Left lung (tissue), 10 donors: Measurements from ENCODE around the gene TTC39A. TPM values are rescaled to one million over a fixed set of nuclear protein-coding genes. Genes with fewer than 3 reads are reported as not detected.

Source experiments
- ATAC-seq: fragments of 200-7000 bp; cut with Tn5 transposase; one replicate; pipeline ENCODE4 v1.9.1; 2020; ENCODE audit warnings: moderate library complexity
- DNase-seq, 4 donors: peaks; one replicate each; pipeline ENCODE4 v3.0.0-alpha.2; 2013 to 2020
- H3K27ac ChIP-seq, 2 donors: fragments of 200-600 bp; sonication (generic) in 1 of 2; one replicate each; pipeline versions ENCODE4 v1.5.0 to v1.8.0; 2020 to 2021
- H3K27me3 ChIP-seq, 2 donors: fragments of 200-600 bp; sonication (generic) in 1 of 2; one replicate each; pipeline versions ENCODE4 v1.5.0 to v1.8.0; 2020 to 2021
- H3K36me3 ChIP-seq, 2 donors: fragments of 200-600 bp; sonication (generic) in 1 of 2; one replicate each; pipeline versions ENCODE4 v1.5.0 to v1.8.0; 2020 to 2021
- H3K4me1 ChIP-seq, 2 donors: fragments of 200-600 bp; one replicate each; pipeline ENCODE4 v1.8.0; 2021
- H3K4me3 ChIP-seq, 2 donors: fragments of 200-600 bp; sonication (generic) in 1 of 2; one replicate each; pipeline versions ENCODE4 v1.5.0 to v1.8.0; 2020 to 2021; ENCODE audit warnings: mild to moderate bottlenecking in 1 of 2
- H3K9me3 ChIP-seq, 2 donors: fragments of 200-600 bp; sonication (generic) in 1 of 2; one replicate each; pipeline versions ENCODE4 v1.5.0 to v1.8.0; 2020 to 2021
- intact Hi-C, 2 donors: fragments of 100-400 bp; cut with DNase I; formaldehyde crosslinking; loops; one replicate each; pipeline versions ENCODE4 v1.11.2 to v1.14.2; 2022
- polyA plus RNA-seq, 6 donors: library from polyadenylated mRNA; unstranded; fragments of 120-200 nt; gene quantifications; one replicate each; pipeline ENCODE4 v1.2.1, GENCODE V29; 2013; ENCODE audit not compliant: insufficient read length in 6 of 6
- total RNA-seq, 2 donors: library from RNA; stranded (reverse); fragmentation: NEBNext Ultra II Directional; extraction: Animal tissue kit (Norgen Biotek cat#: 25700); gene quantifications; one replicate each; pipeline ENCODE4 v1.2.1, GENCODE V29; 2021
- TF ChIP-seq, protein P1 (sequence below), 2 donors: fragments of 200-600 bp; sonication (generic) in 1 of 2; IDR thresholded peaks; one replicate each; pipeline versions ENCODE4 v1.5.0 to v1.8.0; 2021; ENCODE audit warnings: antibody characterized with exemption in 2 of 2
- donor health status: DM: no; HTN: yes; CAD: no.
- donor health status: DM: no; HTN: no; CAD: no.

The TTC39A gene
- total and polyA plus RNA-seq, 8 donors = 8.0 to 44.6 (median 10.9) TPM

GRCh38 chr1:51249445-51249844 is 80.9 kb downstream of the TTC39A start:
- ATAC-seq (no peak), DNase-seq (no peak)
- intact Hi-C loops = no loop called here
- H3K4me1 ChIP-seq = peaks cover 0 to 53% of the 10 kb centered on the region in 2 donors
- TF ChIP-seq, protein P1, sequence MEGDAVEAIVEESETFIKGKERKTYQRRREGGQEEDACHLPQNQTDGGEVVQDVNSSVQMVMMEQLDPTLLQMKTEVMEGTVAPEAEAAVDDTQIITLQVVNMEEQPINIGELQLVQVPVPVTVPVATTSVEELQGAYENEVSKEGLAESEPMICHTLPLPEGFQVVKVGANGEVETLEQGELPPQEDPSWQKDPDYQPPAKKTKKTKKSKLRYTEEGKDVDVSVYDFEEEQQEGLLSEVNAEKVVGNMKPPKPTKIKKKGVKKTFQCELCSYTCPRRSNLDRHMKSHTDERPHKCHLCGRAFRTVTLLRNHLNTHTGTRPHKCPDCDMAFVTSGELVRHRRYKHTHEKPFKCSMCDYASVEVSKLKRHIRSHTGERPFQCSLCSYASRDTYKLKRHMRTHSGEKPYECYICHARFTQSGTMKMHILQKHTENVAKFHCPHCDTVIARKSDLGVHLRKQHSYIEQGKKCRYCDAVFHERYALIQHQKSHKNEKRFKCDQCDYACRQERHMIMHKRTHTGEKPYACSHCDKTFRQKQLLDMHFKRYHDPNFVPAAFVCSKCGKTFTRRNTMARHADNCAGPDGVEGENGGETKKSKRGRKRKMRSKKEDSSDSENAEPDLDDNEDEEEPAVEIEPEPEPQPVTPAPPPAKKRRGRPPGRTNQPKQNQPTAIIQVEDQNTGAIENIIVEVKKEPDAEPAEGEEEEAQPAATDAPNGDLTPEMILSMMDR (IDR thresholded peaks at IDR 0.05) = no peak
- H3K27ac ChIP-seq = no peak overlapping the region
- no peaks in the 10 kb centered on the region for H3K27me3 ChIP-seq
- no peak overlapping the region for H3K4me3 ChIP-seq
- peaks cover 0 to 6% of the 10 kb centered on the region in 2 donors for H3K36me3 ChIP-seq
- H3K9me3 ChIP-seq = no peaks in the 10 kb centered on the region

DNA sequence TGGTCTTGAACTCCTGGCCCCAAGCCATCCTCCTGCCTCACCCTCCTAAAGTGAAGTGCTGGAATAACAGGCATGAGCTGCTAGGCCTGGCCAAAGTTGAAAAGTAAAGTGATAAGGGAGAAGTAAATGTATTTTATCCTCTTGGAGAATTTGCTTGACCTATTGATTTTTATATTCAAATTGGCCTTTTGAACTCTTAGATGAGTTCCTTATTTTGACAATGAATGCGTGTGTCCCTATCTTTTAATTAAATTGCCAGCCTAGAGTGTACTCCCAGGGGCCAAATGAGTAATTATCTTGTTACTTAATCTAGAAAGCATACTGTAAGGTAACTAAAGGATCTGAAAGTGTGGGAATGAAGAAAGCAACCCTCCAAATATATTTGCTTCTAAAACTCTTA is 82.9 kb downstream of the TTC39A start:
- H3K4me1 ChIP-seq = peaks cover 0 to 62% of the 10 kb centered on the region in 2 donors
- no peak overlapping the region for H3K4me3 ChIP-seq
- ATAC-seq = no peak
- H3K9me3 ChIP-seq = no peaks in the 10 kb centered on the region
- TF ChIP-seq, protein P1 (IDR thresholded peaks at IDR 0.05) = no peak
- H3K36me3 ChIP-seq = peaks cover 0 to 6% of the 10 kb centered on the region in 2 donors
- no peak for DNase-seq
- no peaks in the 10 kb centered on the region for H3K27me3 ChIP-seq
- no peak overlapping the region for H3K27ac ChIP-seq
- intact Hi-C loops = no loop called here

GRCh38 chr1:51247022-51247421 is 83.3 kb downstream of the TTC39A start:
- no peak for DNase-seq

DNA sequence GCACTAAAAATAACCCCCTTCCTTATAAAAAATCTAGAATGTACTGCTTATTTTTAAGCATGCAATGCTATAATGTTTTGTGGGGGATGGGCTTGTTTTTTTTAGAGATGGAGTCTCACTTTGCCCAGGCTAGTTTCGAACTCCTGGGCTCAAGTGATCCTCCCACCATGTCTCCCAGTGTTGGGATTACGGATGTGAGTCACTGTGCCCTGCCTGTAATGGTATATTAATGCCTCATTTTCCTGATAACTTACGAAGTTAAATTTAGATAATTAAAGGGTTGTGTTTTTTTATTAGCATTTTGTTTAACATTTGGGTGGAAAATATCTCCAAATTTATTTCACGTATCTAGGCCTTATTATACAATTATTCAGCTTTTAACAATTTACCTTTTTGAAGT is 87.8 kb downstream of the TTC39A start:
- H3K4me3 ChIP-seq = no peak overlapping the region
- no peaks in the 10 kb centered on the region for H3K36me3 ChIP-seq
- intact Hi-C loops = no loop called here
- no peaks in the 10 kb centered on the region for H3K9me3 ChIP-seq
- TF ChIP-seq, protein P1 (IDR thresholded peaks at IDR 0.05) = no peak
- no peak for DNase-seq
- no peak for ATAC-seq
- peaks cover 0 to 78% of the 10 kb centered on the region in 2 donors for H3K4me1 ChIP-seq
- H3K27me3 ChIP-seq = no peaks in the 10 kb centered on the region
- H3K27ac ChIP-seq = no peak overlapping the region

More at GRCh38 chr1:51247022-51247421, 83.3 kb downstream of the TTC39A start:
- intact Hi-C loops = no loop called here
- H3K27me3 ChIP-seq = no peaks in the 10 kb centered on the region
- H3K4me3 ChIP-seq = no peak overlapping the region
- TF ChIP-seq, protein P1 (IDR thresholded peaks at IDR 0.05) = no peak
- H3K4me1 ChIP-seq = peaks cover 0 to 63% of the 10 kb centered on the region in 2 donors
- no peaks in the 10 kb centered on the region for H3K9me3 ChIP-seq
- no peak for ATAC-seq
- H3K36me3 ChIP-seq = peaks cover 0 to 6% of the 10 kb centered on the region in 2 donors
- no peak overlapping the region for H3K27ac ChIP-seq

GRCh38 chr1:51241119-51241518 is 89.2 kb downstream of the TTC39A start:
- H3K9me3 ChIP-seq = no peaks in the 10 kb centered on the region
- no peak overlapping the region for H3K4me3 ChIP-seq
- H3K36me3 ChIP-seq = no peaks in the 10 kb centered on the region
- no peak for ATAC-seq
- H3K4me1 ChIP-seq = peaks cover 0 to 66% of the 10 kb centered on the region in 2 donors
- intact Hi-C loops = no loop called here
- TF ChIP-seq, protein P1 (IDR thresholded peaks at IDR 0.05) = no peak
- no peaks in the 10 kb centered on the region for H3K27me3 ChIP-seq
- H3K27ac ChIP-seq = no peak overlapping the region
- DNase-seq = no peak
